ENCODE results near the gene DACT2.

- TF ChIP-seq POLR2AphosphoS5 (IDR thresholded peaks at IDR 0.05; ENCODE audit: low read depth, low read length) = no peak
- no peak for TF ChIP-seq POLR2A (IDR thresholded peaks at IDR 0.05; ENCODE audit: low read depth, low read length)
These were observed 12.4 kb downstream of the DACT2 start for GRCh38 chr6:168307015-168307694.
